ENCODE measurements around the gene LRRC75B. TPM values are rescaled to one million over a fixed set of nuclear protein-coding genes. Genes with fewer than 3 reads are reported as not detected.
"Not testable (repeated sequence)": the region's sequence is repeated elsewhere in the genome, so short reads cannot be mapped to it uniquely, and the experiment has no call there.

Gene LRRC75B
- total RNA-seq, 1 experiment from 2014 or later: 7.9 TPM

GRCh38 chr22:24603770-24604629 is 11.1 kb upstream of the LRRC75B start:
- not testable (repeated sequence) for BruUV-seq (replicated peaks)

GRCh38 chr22:24602847-24603769 is 10.2 kb upstream of the LRRC75B start, which contains the start of gene GGT1:
Gene GGT1, plus strand, starts transcription at chr22:24603193. Its CDS starts 7,889 bp downstream, at chr22:24611082.
- H3K9me3 ChIP-seq (ENCODE audit: control insufficient read depth in 1 of 2, insufficient read depth in 1 of 2, low read depth in 1 of 2, low read length in 2 of 2); intact Hi-C loops (cut with micrococcal nuclease); H3K36me3 ChIP-seq (ENCODE audit: control insufficient read depth in 1 of 2, insufficient read depth in 2 of 2, low read length in 2 of 2); DNase-seq (ENCODE audit: low read depth, low spot score); H3K27me3 ChIP-seq (ENCODE audit: insufficient read depth, low read length); H3K27ac ChIP-seq (ENCODE audit: low read depth, low read length); RAD21 ChIA-PET (ENCODE audit: low non-redundant PET in 1 of 2, low total read pairs in 2 of 2, uncharacterized antibody in 2 of 2, unreplicated experiment in 2 of 2); H4K20me1 ChIP-seq (ENCODE audit: insufficient read depth); BruUV-seq (replicated peaks); POLR2A ChIA-PET; H2AFZ ChIP-seq (ENCODE audit: low read depth, low read length, poor library complexity, severe bottlenecking); H3K79me2 ChIP-seq (ENCODE audit: insufficient read depth, low read length); H3K9me2 ChIP-seq (ENCODE audit: insufficient read depth); CTCF ChIA-PET: not testable (repeated sequence)
- Histone ChIP-seq H3K9ac (ENCODE audit: low read length) (peak within 1 kb of the TSS; percentile 14; the same call in 1 of the 2 replicates), H3K4me2 (ENCODE audit: low read length) (peak within 1 kb of the TSS; percentile 70), H3K4me3 (replicated peaks in 1 of 2; ENCODE audit: low read depth in 1 of 2, low read length in 2 of 2) (peak within 1 kb of the TSS; percentile 27 to 42), H3K4me1 (ENCODE audit: control insufficient read depth in 1 of 2, insufficient read depth in 2 of 2, low read length in 2 of 2) (peaks cover 28 to 45% of the 10 kb centered on the region in 2 experiments)
- peak; percentile 28 for ATAC-seq

More at GRCh38 chr22:24603770-24604629, 11.1 kb upstream of the LRRC75B start:
- H3K79me2 ChIP-seq (ENCODE audit: insufficient read depth, low read length); H3K9me3 ChIP-seq (ENCODE audit: control insufficient read depth in 1 of 2, insufficient read depth in 1 of 2, low read depth in 1 of 2, low read length in 2 of 2); intact Hi-C loops (cut with micrococcal nuclease); H4K20me1 ChIP-seq (ENCODE audit: insufficient read depth); RAD21 ChIA-PET (ENCODE audit: low non-redundant PET in 1 of 2, low total read pairs in 2 of 2, uncharacterized antibody in 2 of 2, unreplicated experiment in 2 of 2); POLR2A ChIA-PET; H3K27ac ChIP-seq (ENCODE audit: low read depth, low read length); H3K9me2 ChIP-seq (ENCODE audit: insufficient read depth); CTCF ChIA-PET; H3K27me3 ChIP-seq (ENCODE audit: insufficient read depth, low read length); H3K36me3 ChIP-seq (ENCODE audit: control insufficient read depth in 1 of 2, insufficient read depth in 2 of 2, low read length in 2 of 2); DNase-seq (ENCODE audit: low read depth, low spot score); H2AFZ ChIP-seq (ENCODE audit: low read depth, low read length, poor library complexity, severe bottlenecking); H3K9ac ChIP-seq (ENCODE audit: low read length): not testable (repeated sequence)
- Histone ChIP-seq H3K4me2 (ENCODE audit: low read length) (peak overlapping the region; percentile 70), H3K4me3 (replicated peaks in 1 of 2; ENCODE audit: low read depth in 1 of 2, low read length in 2 of 2) (peak overlapping the region; percentile 27 to 42; a peak in 2 of 4 replicates), H3K4me1 (ENCODE audit: control insufficient read depth in 1 of 2, insufficient read depth in 2 of 2, low read length in 2 of 2) (peaks cover 28 to 45% of the 10 kb centered on the region in 2 experiments)
- peak; percentile 60 for ATAC-seq
- peak in 2 of 3 experiments; percentile 19 to 30; a peak in 2 of 6 replicates for TF ChIP-seq CTCF (IDR thresholded peaks at IDR 0.05 in 2 of 3, conservative IDR thresholded peaks at IDR 0.05 in 1 of 3; ENCODE audit: borderline replicate concordance in 1 of 3, insufficient read depth in 1 of 3, low read depth in 2 of 3, low read length in 2 of 3)

- H3K36me3 ChIP-seq (ENCODE audit: control insufficient read depth in 1 of 2, insufficient read depth in 2 of 2, low read length in 2 of 2); RAD21 ChIA-PET (ENCODE audit: low non-redundant PET in 1 of 2, low total read pairs in 2 of 2, uncharacterized antibody in 2 of 2, unreplicated experiment in 2 of 2); DNase-seq (ENCODE audit: low read depth, low spot score); BruUV-seq (replicated peaks); H3K27me3 ChIP-seq (ENCODE audit: insufficient read depth, low read length); intact Hi-C loops (cut with micrococcal nuclease); H3K4me3 ChIP-seq (replicated peaks in 1 of 2; ENCODE audit: low read depth in 1 of 2, low read length in 2 of 2); POLR2A ChIA-PET; H3K9me2 ChIP-seq (ENCODE audit: insufficient read depth); H4K20me1 ChIP-seq (ENCODE audit: insufficient read depth); H3K9ac ChIP-seq (ENCODE audit: low read length); CTCF ChIA-PET; ATAC-seq; H3K79me2 ChIP-seq (ENCODE audit: insufficient read depth, low read length); H3K9me3 ChIP-seq (ENCODE audit: control insufficient read depth in 1 of 2, insufficient read depth in 1 of 2, low read depth in 1 of 2, low read length in 2 of 2); H3K27ac ChIP-seq (ENCODE audit: low read depth, low read length); H2AFZ ChIP-seq (ENCODE audit: low read depth, low read length, poor library complexity, severe bottlenecking): not testable (repeated sequence)
- H3K4me1 ChIP-seq (ENCODE audit: control insufficient read depth in 1 of 2, insufficient read depth in 2 of 2, low read length in 2 of 2): peaks cover 28 to 40% of the 10 kb centered on the region in 2 experiments
- H3K4me2 ChIP-seq (ENCODE audit: low read length): peak overlapping the region; percentile 70
Measured at GRCh38 chr22:24602105-24602749, 9.4 kb upstream of the LRRC75B start.
